GM18519 (cell line): ENCODE measurements around the gene ASTN2.

ENCODE experiments used
- ATAC-seq: cut with Tn5 transposase; IDR thresholded peaks from one replicate; pipeline ENCODE4 v1.9.1; 2021; ENCODE audit warnings: mild to moderate bottlenecking, moderate library complexity; ENCODE audit not compliant: unreplicated experiment, low FRiP score

Gene ASTN2

GRCh38 chr9:117134826-117135500 is 279.9 kb downstream of the ASTN2 start:
- no peak for ATAC-seq

GRCh38 chr9:117126871-117127270 is 288.0 kb downstream of the ASTN2 start:
- no peak for ATAC-seq

- no peak for ATAC-seq
These were observed 289.3 kb downstream of the ASTN2 start for GRCh38 chr9:117125531-117125930.

- ATAC-seq = no peak
These were observed 291.1 kb downstream of the ASTN2 start for GRCh38 chr9:117123729-117124128.

- no peak for ATAC-seq
These were observed 291.9 kb downstream of the ASTN2 start for GRCh38 chr9:117122953-117123352.

GRCh38 chr9:117122102-117122501 is 292.8 kb downstream of the ASTN2 start:
- ATAC-seq = no peak

GRCh38 chr9:117121316-117121715 is 293.5 kb downstream of the ASTN2 start:
- no peak for ATAC-seq

- ATAC-seq = no peak
These were observed 294.8 kb downstream of the ASTN2 start for GRCh38 chr9:117120061-117120460.

- ATAC-seq = peak; percentile 98
These were observed 298.8 kb downstream of the ASTN2 start for GRCh38 chr9:117116084-117116483.

- ATAC-seq = no peak
These were observed 300.1 kb downstream of the ASTN2 start for GRCh38 chr9:117114768-117115167.

- no peak for ATAC-seq
These were observed 310.0 kb downstream of the ASTN2 start for GRCh38 chr9:117104716-117105495.

- no peak for ATAC-seq
These were observed 310.7 kb downstream of the ASTN2 start for GRCh38 chr9:117104206-117104605.

- ATAC-seq = peak; percentile 92
These were observed 311.3 kb downstream of the ASTN2 start for GRCh38 chr9:117103438-117104110.

- ATAC-seq = no peak
These were observed 313.8 kb downstream of the ASTN2 start for GRCh38 chr9:117101008-117101407.

- no peak for ATAC-seq
These were observed 316.5 kb downstream of the ASTN2 start for GRCh38 chr9:117098331-117098730.

GRCh38 chr9:117097761-117098160 is 317.1 kb downstream of the ASTN2 start:
- ATAC-seq = no peak

- no peak for ATAC-seq
These were observed 318.7 kb downstream of the ASTN2 start for GRCh38 chr9:117096138-117096537.

- no peak for ATAC-seq
These were observed 319.8 kb downstream of the ASTN2 start for GRCh38 chr9:117095081-117095480.

- no peak for ATAC-seq
These were observed 320.7 kb downstream of the ASTN2 start for GRCh38 chr9:117093891-117094844.

GRCh38 chr9:117092582-117092981 is 322.3 kb downstream of the ASTN2 start:
- ATAC-seq = no peak
